A673 (cell line): Measurements from ENCODE around the gene ATP5MK. TPM values are rescaled to one million over a fixed set of nuclear protein-coding genes. Genes with fewer than 3 reads are reported as not detected.
"Not testable (repeated sequence)": the region's sequence is repeated elsewhere in the genome, so short reads cannot be mapped to it uniquely, and the experiment has no call there.

Experiments
- BruUV-seq: library from RNA; stranded (reverse); fragments of 400-500 nt; replicated peaks from 2 replicates; lab custom pipeline; 2021; lab: Mats Ljungman, UMichigan
- CTCF ChIA-PET: fragments of 300-600 bp; sonication (Branson Sonifier 250); formaldehyde crosslinking; loops from one replicate; lab custom pipeline; 2022; ENCODE audit warnings: antibody characterized with exemption; lab: Charles Lee
- POLR2A ChIA-PET: fragments of 300-600 bp; sonication (Branson Sonifier 250); formaldehyde crosslinking; loops from one replicate; lab custom pipeline; 2022; ENCODE audit warnings: antibody characterized with exemption; ENCODE audit not compliant: low non-redundant PET; lab: Charles Lee
- DNase-seq: peaks from one replicate; pipeline ENCODE4 v3.0.0-alpha.2; 2015; ENCODE audit warnings: low spot score
- H3K27ac ChIP-seq: fragments of 200-600 bp; sonication (generic); 2 replicates; pipeline ENCODE4 v1.5.1; 2016; ENCODE audit warnings: mixed run types, low read depth, mild to moderate bottlenecking, mixed read lengths, antibody characterized with exemption, low read length; ENCODE audit not compliant: poor library complexity, severe bottlenecking
- H3K27me3 ChIP-seq: fragments of 200-600 bp; sonication (generic); replicated peaks from 2 replicates; pipeline ENCODE4 v1.6.1; 2017; ENCODE audit warnings: mixed run types, low read depth, mild to moderate bottlenecking, mixed read lengths, antibody characterized with exemption, low read length; ENCODE audit not compliant: insufficient read depth, poor library complexity
- H3K36me3 ChIP-seq: fragments of 200-600 bp; sonication (generic); 2 replicates; pipeline ENCODE4 v1.6.1; 2016; ENCODE audit warnings: mixed run types, mild to moderate bottlenecking, mixed read lengths, antibody characterized with exemption, low read length; ENCODE audit not compliant: insufficient read depth, poor library complexity, severe bottlenecking
- H3K4me1 ChIP-seq: fragments of 200-600 bp; sonication (generic); 2 replicates; pipeline ENCODE4 v1.6.1; 2017; ENCODE audit warnings: mixed run types, mild to moderate bottlenecking, mixed read lengths, antibody characterized with exemption, low read length; ENCODE audit not compliant: insufficient read depth, poor library complexity, severe bottlenecking
- H3K4me3 ChIP-seq: fragments of 200-600 bp; sonication (generic); 2 replicates; pipeline ENCODE4 v1.5.1; 2016; ENCODE audit warnings: low read depth, mixed run types, mild to moderate bottlenecking, mixed read lengths, low read length; ENCODE audit not compliant: poor library complexity, severe bottlenecking
- H3K9me3 ChIP-seq: fragments of 200-600 bp; sonication (generic); 2 replicates; pipeline ENCODE4 v1.6.1; 2016; ENCODE audit warnings: mixed run types, low read depth, mild to moderate bottlenecking, mixed read lengths, antibody characterized with exemption, low read length; ENCODE audit not compliant: poor library complexity, severe bottlenecking
- CTCF ChIP-seq: fragments of 300-800, 200-600 bp; sonication (generic); conservative IDR thresholded peaks from 2 replicates; pipeline ENCODE4 v1.5.1; 2017; ENCODE audit warnings: low read depth, mild to moderate bottlenecking, antibody characterized with exemption, low read length, moderate library complexity, mixed read lengths
- EZH2 ChIP-seq: fragments of 200-600 bp; sonication (generic); IDR thresholded peaks from 2 replicates; pipeline ENCODE4 v1.6.1; 2017; ENCODE audit warnings: borderline replicate concordance, low read depth, mild to moderate bottlenecking, mixed read lengths, antibody characterized with exemption, low read length; ENCODE audit not compliant: poor library complexity, severe bottlenecking
- intact Hi-C: fragments of 100-400 bp; cut with micrococcal nuclease; formaldehyde crosslinking; loops from one replicate; pipeline ENCODE4 v1.10.0; 2022; ENCODE audit not compliant: unreplicated experiment
- total RNA-seq: library from RNA; stranded (reverse); gene quantifications from 2 replicates; pipeline ENCODE4 v1.2.3, GENCODE V29; 2021

The ATP5MK gene
- total RNA-seq, 1 experiment from 2014 or later, result 426 TPM

GRCh38 chr10:103373544-103373943 lies 22.7 kb downstream of the ATP5MK start:
- no peak for TF ChIP-seq EZH2
- CTCF ChIA-PET, result no interaction called here
- POLR2A ChIA-PET, result no interaction called here
- H3K36me3 ChIP-seq, result peaks cover 23% of the 10 kb centered on the region
- intact Hi-C loops, result no loop called here
- H3K9me3 ChIP-seq, result no peaks in the 10 kb centered on the region
- no peak for DNase-seq
- H3K4me1 ChIP-seq, result peaks cover 8% of the 10 kb centered on the region
- H3K27me3 ChIP-seq, result no peaks in the 10 kb centered on the region
- H3K27ac ChIP-seq, result no peak overlapping the region
- BruUV-seq, result no TSS peak
- no peak overlapping the region for H3K4me3 ChIP-seq

GRCh38 chr10:103367782-103368518 lies 28.3 kb downstream of the ATP5MK start, which contains the start of gene TAF5:
Gene TAF5, plus strand, starts transcription at chr10:103367976. Its CDS starts 14 bp downstream, at chr10:103367990.
- intact Hi-C loops, result no loop called here
- CTCF ChIA-PET, result interaction anchor here (0.5 kb wide), 1 partner anchor 451 kb away, joined by 4 read pairs; no protein-coding TSS in a partner anchor
- BruUV-seq, result no TSS peak
- H3K4me1 ChIP-seq, result peaks cover 8% of the 10 kb centered on the region
- no peaks in the 10 kb centered on the region for H3K9me3 ChIP-seq
- no peaks in the 10 kb centered on the region for H3K36me3 ChIP-seq
- TF ChIP-seq CTCF (no peak), EZH2 (no peak)
- peak within 1 kb of the TSS; percentile 87 for H3K4me3 ChIP-seq
- POLR2A ChIA-PET, result no interaction called here
- DNase-seq, result peak; percentile 98
- H3K27me3 ChIP-seq, result no peaks in the 10 kb centered on the region
- peak within 1 kb of the TSS; percentile 84 for H3K27ac ChIP-seq

GRCh38 chr10:103367379-103367781 lies 28.9 kb downstream of the ATP5MK start:
- POLR2A ChIA-PET, result interaction anchor here (0.6 to 0.7 kb wide), 2 partner anchors 51 to 613 kb away, joined by 4 to 6 read pairs; no protein-coding TSS in a partner anchor
- intact Hi-C loops, result no loop called here
- TF ChIP-seq EZH2 (no peak), CTCF (no peak)
- CTCF ChIA-PET, result no interaction called here
- Histone ChIP-seq H3K4me1 (peaks cover 8% of the 10 kb centered on the region), H3K27ac (peak overlapping the region; percentile 84), H3K27me3 (no peaks in the 10 kb centered on the region), H3K36me3 (no peaks in the 10 kb centered on the region), H3K4me3 (peak overlapping the region; percentile 87), H3K9me3 (no peaks in the 10 kb centered on the region)
- TSS peak; percentile 100 for BruUV-seq
- DNase-seq, result peak; percentile 6

- H3K36me3 ChIP-seq, BruUV-seq, H3K9me3 ChIP-seq, H3K4me3 ChIP-seq, DNase-seq, H3K4me1 ChIP-seq, H3K27ac ChIP-seq, H3K27me3 ChIP-seq, intact Hi-C loops, POLR2A ChIA-PET, CTCF ChIA-PET: not testable (repeated sequence)
These were observed 35.5 kb downstream of the ATP5MK start for GRCh38 chr10:103360791-103361190.

- H3K9me3 ChIP-seq, H3K4me1 ChIP-seq, POLR2A ChIA-PET, H3K27me3 ChIP-seq, H3K36me3 ChIP-seq, CTCF ChIA-PET, H3K4me3 ChIP-seq, BruUV-seq, intact Hi-C loops, DNase-seq, H3K27ac ChIP-seq: not testable (repeated sequence)
These were observed 36.8 kb downstream of the ATP5MK start for GRCh38 chr10:103359493-103359892.
